IPS DF 6.9 (cell line): ENCODE data around the gene HHAT.

Experiments used
- DNase-seq: peaks from one replicate; pipeline ENCODE4 v3.0.0-alpha.2; 2013; ENCODE audit warnings: low read depth, low spot score
- H3K27ac ChIP-seq: one replicate; pipeline ENCODE4 v1.5.1; 2013; ENCODE audit warnings: low read length, control low read depth
- H3K27me3 ChIP-seq: 2 replicates; pipeline ENCODE4 v1.6.1; 2013; ENCODE audit warnings: mild to moderate bottlenecking, low read length; ENCODE audit not compliant: control insufficient read depth, insufficient read depth
- H3K36me3 ChIP-seq: 2 replicates; pipeline ENCODE4 v1.6.1; 2013; ENCODE audit warnings: low read length; ENCODE audit not compliant: control insufficient read depth, insufficient read depth
- H3K4me1 ChIP-seq: 2 replicates; pipeline ENCODE4 v1.6.1; 2013; ENCODE audit warnings: low read length; ENCODE audit not compliant: control insufficient read depth, insufficient read depth
- H3K4me3 ChIP-seq: 2 replicates; pipeline ENCODE4 v1.5.1; 2013; ENCODE audit warnings: mild to moderate bottlenecking, low read length
- H3K9me3 ChIP-seq: 2 replicates; pipeline ENCODE4 v1.6.1; 2013; ENCODE audit warnings: low read length, inconsistent platforms; ENCODE audit not compliant: control insufficient read depth, insufficient read depth
- WGBS: extraction: QIAGEN DNeasy Blood & Tissue Kit; methylation state at CpG from one replicate; pipeline ENCODE4 v1.1.7; 2013; ENCODE audit warnings: mixed read lengths, missing lambda C conversion rate; ENCODE audit not compliant: insufficient read length, insufficient coverage; 5-methylcytosine and 5-hydroxymethylcytosine counted together

HHAT gene

GRCh38 chr1:210587566-210587965 lies 258.9 kb downstream of the HHAT start:
- H3K4me1 ChIP-seq, result no peaks in the 10 kb centered on the region
- H3K27me3 ChIP-seq, result no peaks in the 10 kb centered on the region
- no peak overlapping the region for H3K27ac ChIP-seq
- no CpG with 5 or more reads among the region's 4 CpGs for whole genome bisulfite sequencing
- DNase-seq, result no peak
- H3K36me3 ChIP-seq, result no peaks in the 10 kb centered on the region
- no peak overlapping the region for H3K4me3 ChIP-seq
- H3K9me3 ChIP-seq, result no peaks in the 10 kb centered on the region

GRCh38 chr1:210588357-210588756 lies 259.7 kb downstream of the HHAT start:
- H3K27me3 ChIP-seq, result no peaks in the 10 kb centered on the region
- no peaks in the 10 kb centered on the region for H3K36me3 ChIP-seq
- H3K4me1 ChIP-seq, result no peaks in the 10 kb centered on the region
- H3K9me3 ChIP-seq, result no peaks in the 10 kb centered on the region
- no CpG with 5 or more reads among the region's 3 CpGs for WGBS
- H3K4me3 ChIP-seq, result no peak overlapping the region
- DNase-seq, result no peak
- H3K27ac ChIP-seq, result no peak overlapping the region

- Histone ChIP-seq H3K27me3 (no peaks in the 10 kb centered on the region), H3K9me3 (no peaks in the 10 kb centered on the region), H3K4me3 (no peak overlapping the region), H3K4me1 (no peaks in the 10 kb centered on the region), H3K36me3 (no peaks in the 10 kb centered on the region), H3K27ac (no peak overlapping the region)
- WGBS, result no CpG with 5 or more reads among the region's 3 CpGs
- DNase-seq, result no peak
Observed at GRCh38 chr1:210588946-210589345, 260.2 kb downstream of the HHAT start.

GRCh38 chr1:210591214-210591613 lies 262.5 kb downstream of the HHAT start:
- Histone ChIP-seq H3K27ac (no peak overlapping the region), H3K27me3 (no peaks in the 10 kb centered on the region), H3K9me3 (no peaks in the 10 kb centered on the region), H3K4me1 (no peaks in the 10 kb centered on the region), H3K4me3 (no peak overlapping the region), H3K36me3 (no peaks in the 10 kb centered on the region)
- no peak for DNase-seq
- no CpG with 5 or more reads among the region's 1 CpG for WGBS

GRCh38 chr1:210594605-210595004 lies 265.9 kb downstream of the HHAT start:
- Histone ChIP-seq H3K9me3 (no peaks in the 10 kb centered on the region), H3K4me3 (no peak overlapping the region), H3K4me1 (no peaks in the 10 kb centered on the region), H3K27ac (no peak overlapping the region), H3K36me3 (no peaks in the 10 kb centered on the region), H3K27me3 (no peaks in the 10 kb centered on the region)
- no peak for DNase-seq
- no CpG with 5 or more reads among the region's 3 CpGs for WGBS

- H3K4me1 ChIP-seq, result no peaks in the 10 kb centered on the region
- H3K27ac ChIP-seq, result no peak overlapping the region
- no peaks in the 10 kb centered on the region for H3K27me3 ChIP-seq
- DNase-seq, result no peak
- H3K4me3 ChIP-seq, result no peak overlapping the region
- H3K36me3 ChIP-seq, result no peaks in the 10 kb centered on the region
- WGBS, result no CpG with 5 or more reads among the region's 2 CpGs
- H3K9me3 ChIP-seq, result no peaks in the 10 kb centered on the region
Observed at GRCh38 chr1:210596641-210597040, 267.9 kb downstream of the HHAT start.

- WGBS, result no CpG with 5 or more reads among the region's 1 CpG
- no peak for DNase-seq
Observed at GRCh38 chr1:210597555-210598134, 268.9 kb downstream of the HHAT start.

GRCh38 chr1:210598135-210598652 lies 269.5 kb downstream of the HHAT start:
- no peaks in the 10 kb centered on the region for H3K27me3 ChIP-seq
- H3K27ac ChIP-seq, result no peak overlapping the region
- H3K4me3 ChIP-seq, result no peak overlapping the region
- no CpG with 5 or more reads among the region's 3 CpGs for WGBS
- no peaks in the 10 kb centered on the region for H3K4me1 ChIP-seq
- no peak for DNase-seq
- no peaks in the 10 kb centered on the region for H3K9me3 ChIP-seq
- H3K36me3 ChIP-seq, result no peaks in the 10 kb centered on the region; the same call in 1 of the 2 replicates

More at GRCh38 chr1:210597555-210598134, 268.9 kb downstream of the HHAT start:
- Histone ChIP-seq H3K27me3 (no peaks in the 10 kb centered on the region), H3K4me3 (no peak overlapping the region), H3K4me1 (no peaks in the 10 kb centered on the region), H3K9me3 (no peaks in the 10 kb centered on the region), H3K36me3 (no peaks in the 10 kb centered on the region; the same call in 1 of the 2 replicates), H3K27ac (no peak overlapping the region)

GRCh38 chr1:210600421-210601159 lies 271.9 kb downstream of the HHAT start:
- H3K36me3 ChIP-seq, result no peaks in the 10 kb centered on the region; the same call in 1 of the 2 replicates
- H3K27me3 ChIP-seq, result no peaks in the 10 kb centered on the region
- no peaks in the 10 kb centered on the region for H3K4me1 ChIP-seq
- H3K27ac ChIP-seq, result no peak overlapping the region
- no peak for DNase-seq
- H3K4me3 ChIP-seq, result no peak overlapping the region
- WGBS, result no CpG with 5 or more reads among the region's 5 CpGs
- no peaks in the 10 kb centered on the region for H3K9me3 ChIP-seq

- Histone ChIP-seq H3K9me3 (no peaks in the 10 kb centered on the region), H3K27me3 (no peaks in the 10 kb centered on the region), H3K4me1 (no peaks in the 10 kb centered on the region), H3K36me3 (no peaks in the 10 kb centered on the region; the same call in 1 of the 2 replicates), H3K27ac (no peak overlapping the region), H3K4me3 (no peak overlapping the region)
- no CpG with 5 or more reads among the region's 4 CpGs for WGBS
- no peak for DNase-seq
Observed at GRCh38 chr1:210603123-210603522, 274.4 kb downstream of the HHAT start.
